Endothelial cell (in vitro differentiated cells): ENCODE results near the gene CFAP53. TPM values are rescaled to one million over a fixed set of nuclear protein-coding genes. Genes with fewer than 3 reads are reported as not detected.
A peak's percentile ranks its signal among the peaks of the same experiment; 100 is the strongest.

Experiments used
- DNase-seq: peaks from one replicate; pipeline ENCODE4 v3.0.0; 2021; ENCODE audit warnings: low spot score
- H3K27ac Mint-ChIP-seq: one replicate; pipeline ENCODE4 v1.8.0; 2021; ENCODE audit warnings: mixed read lengths, inconsistent platforms; ENCODE audit not compliant: unreplicated experiment
- H3K27me3 Mint-ChIP-seq: one replicate; pipeline ENCODE4 v1.8.0; 2021; ENCODE audit warnings: mild to moderate bottlenecking, moderate library complexity, mixed read lengths, inconsistent platforms; ENCODE audit not compliant: unreplicated experiment
- H3K36me3 Mint-ChIP-seq: one replicate; pipeline ENCODE4 v1.8.0; 2021; ENCODE audit warnings: mild to moderate bottlenecking, low read depth, mixed read lengths, inconsistent platforms; ENCODE audit not compliant: unreplicated experiment
- H3K4me1 Mint-ChIP-seq: one replicate; pipeline ENCODE4 v1.8.0; 2021; ENCODE audit warnings: mild to moderate bottlenecking, mixed read lengths, inconsistent platforms; ENCODE audit not compliant: unreplicated experiment
- H3K4me3 Mint-ChIP-seq: one replicate; pipeline ENCODE4 v1.8.0; 2021; ENCODE audit warnings: mild to moderate bottlenecking, mixed read lengths, inconsistent platforms; ENCODE audit not compliant: unreplicated experiment
- H3K9me3 Mint-ChIP-seq: one replicate; pipeline ENCODE4 v1.8.0; 2021; ENCODE audit warnings: mixed read lengths, inconsistent platforms; ENCODE audit not compliant: unreplicated experiment
- CTCF ChIP-seq: fragments of 200-600 bp; sonication (generic); IDR thresholded peaks from one replicate; pipeline ENCODE4 v1.5.0; 2021; ENCODE audit warnings: antibody characterized with exemption; ENCODE audit not compliant: unreplicated experiment
- total RNA-seq: library from RNA; stranded (reverse); fragmentation: NEBNext Ultra II Directional; extraction: Animal tissue kit (Norgen Biotek cat#: 25700); gene quantifications from one replicate; pipeline ENCODE4 v1.2.1, GENCODE V29; 2021; ENCODE audit not compliant: unreplicated experiment

The CFAP53 gene
- total RNA-seq, 1 donor from 2014 or later = 0.56 TPM

GRCh38 chr18:50193796-50194630, 72.3 kb downstream of the CFAP53 start:
- TF ChIP-seq CTCF = no peak
- H3K4me3 Mint-ChIP-seq = peak overlapping the region; percentile 86
- peaks cover 4% of the 10 kb centered on the region for H3K4me1 Mint-ChIP-seq
- H3K9me3 Mint-ChIP-seq = no peaks in the 10 kb centered on the region
- no peaks in the 10 kb centered on the region for H3K36me3 Mint-ChIP-seq
- DNase-seq = peak; percentile 12
- no peak overlapping the region for H3K27ac Mint-ChIP-seq
- H3K27me3 Mint-ChIP-seq = peaks cover 18% of the 10 kb centered on the region

DNA sequence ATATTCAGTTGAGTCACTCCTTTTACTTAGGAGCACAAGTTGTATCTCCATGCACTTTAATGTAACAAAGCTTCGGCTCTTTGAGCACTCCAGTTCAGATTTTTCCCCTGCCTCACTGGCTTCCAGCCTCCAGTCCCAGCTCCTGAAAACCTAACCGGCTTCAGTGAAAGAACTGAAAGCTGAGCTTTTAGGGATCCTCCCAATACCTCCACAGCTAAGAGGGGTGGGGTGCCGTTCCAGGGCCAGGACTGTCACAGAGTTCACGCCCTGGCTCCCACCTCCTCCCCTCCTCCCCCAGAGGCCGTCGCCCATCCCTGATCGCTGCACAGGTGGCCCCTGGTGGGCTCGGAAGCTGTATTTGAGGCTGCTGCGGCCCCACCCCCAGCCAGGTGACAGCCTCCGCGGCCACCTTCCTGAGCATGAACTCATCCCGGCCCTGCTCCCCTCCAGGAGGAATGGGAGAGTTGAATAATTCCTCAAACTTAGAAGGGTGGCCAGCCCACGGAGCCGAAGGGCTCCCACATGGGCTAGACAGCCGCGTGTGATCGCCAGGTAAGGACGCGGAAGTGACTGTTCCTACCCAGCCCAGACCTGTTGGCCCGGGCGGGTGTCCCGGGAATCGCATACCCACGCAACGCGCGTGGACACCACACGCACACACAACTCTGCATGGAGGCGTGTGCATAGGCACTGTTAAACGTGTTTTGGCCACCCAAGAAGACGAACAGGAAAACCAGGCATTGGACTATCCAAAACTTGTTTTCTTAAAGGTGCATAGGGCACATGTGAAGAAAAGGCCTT, 73.1 kb downstream of the CFAP53 start:
- H3K9me3 Mint-ChIP-seq = no peaks in the 10 kb centered on the region
- peaks cover 18% of the 10 kb centered on the region for H3K27me3 Mint-ChIP-seq
- H3K4me3 Mint-ChIP-seq = no peak overlapping the region
- H3K4me1 Mint-ChIP-seq = peaks cover 4% of the 10 kb centered on the region
- no peak for DNase-seq
- H3K27ac Mint-ChIP-seq = no peak overlapping the region
- no peaks in the 10 kb centered on the region for H3K36me3 Mint-ChIP-seq
- TF ChIP-seq CTCF = no peak

- H3K4me1 Mint-ChIP-seq = peaks cover 4% of the 10 kb centered on the region
- no peaks in the 10 kb centered on the region for H3K36me3 Mint-ChIP-seq
- DNase-seq = no peak
- H3K9me3 Mint-ChIP-seq = no peaks in the 10 kb centered on the region
- no peak overlapping the region for H3K4me3 Mint-ChIP-seq
- TF ChIP-seq CTCF = no peak
- no peak overlapping the region for H3K27ac Mint-ChIP-seq
- peaks cover 10% of the 10 kb centered on the region for H3K27me3 Mint-ChIP-seq
Observed at GRCh38 chr18:50190926-50191325, 75.4 kb downstream of the CFAP53 start.

GRCh38 chr18:50190236-50190635, 76.1 kb downstream of the CFAP53 start:
- DNase-seq = no peak
- H3K27me3 Mint-ChIP-seq = peaks cover 5% of the 10 kb centered on the region

More at GRCh38 chr18:50190236-50190635, 76.1 kb downstream of the CFAP53 start:
- Mint-ChIP-seq H3K9me3 (no peaks in the 10 kb centered on the region), H3K27ac (no peak overlapping the region), H3K36me3 (no peaks in the 10 kb centered on the region), H3K4me1 (peaks cover 4% of the 10 kb centered on the region), H3K4me3 (no peak overlapping the region)
- TF ChIP-seq CTCF = no peak
